HL-60 (cell line): Measurements from ENCODE around the gene HIVEP1.

Experiments used
- DNase-seq, 2 experiments: peaks; one replicate each; pipeline ENCODE4 v3.0.0-alpha.2; 2010 to 2020; ENCODE audit warnings: low read depth in 1 of 2, low spot score in 1 of 2
- H3K27ac ChIP-seq: fragments of 250-450 bp; sonication (Bioruptor Pico); replicated peaks from 2 replicates; pipeline ENCODE4 v1.5.1; 2020; ENCODE audit warnings: mild to moderate bottlenecking, moderate library complexity
- H3K27me3 ChIP-seq: fragments of 250-450 bp; sonication (Bioruptor Pico); 2 replicates; pipeline ENCODE4 v1.5.1; 2021; ENCODE audit warnings: mild to moderate bottlenecking, moderate library complexity; ENCODE audit not compliant: insufficient read depth, poor library complexity, severe bottlenecking
- H3K4me3 ChIP-seq: replicated peaks from 2 replicates; pipeline ENCODE4 v1.5.1; 2011; ENCODE audit warnings: mild to moderate bottlenecking, control low read depth, low read length; ENCODE audit not compliant: insufficient read depth
- CTCF ChIP-seq: IDR thresholded peaks from one replicate; pipeline ENCODE4 v1.5.1; 2011; ENCODE audit warnings: low read length, control low read depth, inconsistent platforms; ENCODE audit not compliant: insufficient read depth
- GABPA ChIP-seq: IDR thresholded peaks from 2 replicates; pipeline ENCODE4 v1.6.1; 2012; ENCODE audit warnings: low read depth
- POLR2AphosphoS5 ChIP-seq: IDR thresholded peaks from 2 replicates; pipeline ENCODE4 v1.6.1; 2012; ENCODE audit warnings: low read depth
- REST ChIP-seq: IDR thresholded peaks from 2 replicates; pipeline ENCODE4 v1.6.1; 2012; ENCODE audit warnings: low read depth; ENCODE audit not compliant: insufficient replicate concordance
- SPI1 ChIP-seq: IDR thresholded peaks from 2 replicates; pipeline ENCODE4 v1.6.1; 2012; ENCODE audit warnings: low read depth, mild to moderate bottlenecking, borderline replicate concordance

Gene HIVEP1

GRCh38 chr6:12186528-12186927 is 174.4 kb downstream of the HIVEP1 start:
- TF ChIP-seq SPI1 (no peak), CTCF (no peak), REST (no peak), POLR2AphosphoS5 (no peak), GABPA (no peak)
- Histone ChIP-seq H3K27me3 (no peaks in the 10 kb centered on the region), H3K27ac (no peak overlapping the region), H3K4me3 (no peak overlapping the region)
- no peak for DNase-seq

GRCh38 chr6:12189150-12189549 is 177.0 kb downstream of the HIVEP1 start:
- Histone ChIP-seq H3K27ac (no peak overlapping the region), H3K4me3 (no peak overlapping the region), H3K27me3 (no peaks in the 10 kb centered on the region)
- DNase-seq: no peak
- TF ChIP-seq CTCF (no peak), POLR2AphosphoS5 (no peak), REST (no peak), GABPA (no peak), SPI1 (no peak)

- no peaks in the 10 kb centered on the region for H3K27me3 ChIP-seq
- TF ChIP-seq GABPA (no peak), POLR2AphosphoS5 (no peak), REST (no peak), SPI1 (no peak), CTCF (no peak)
- DNase-seq: no peak
- no peak overlapping the region for H3K4me3 ChIP-seq
- no peak overlapping the region for H3K27ac ChIP-seq
These were observed 177.5 kb downstream of the HIVEP1 start for GRCh38 chr6:12189661-12190060.
